ENCODE measurements around the gene ZNF500.

The ZNF500 gene

DNA sequence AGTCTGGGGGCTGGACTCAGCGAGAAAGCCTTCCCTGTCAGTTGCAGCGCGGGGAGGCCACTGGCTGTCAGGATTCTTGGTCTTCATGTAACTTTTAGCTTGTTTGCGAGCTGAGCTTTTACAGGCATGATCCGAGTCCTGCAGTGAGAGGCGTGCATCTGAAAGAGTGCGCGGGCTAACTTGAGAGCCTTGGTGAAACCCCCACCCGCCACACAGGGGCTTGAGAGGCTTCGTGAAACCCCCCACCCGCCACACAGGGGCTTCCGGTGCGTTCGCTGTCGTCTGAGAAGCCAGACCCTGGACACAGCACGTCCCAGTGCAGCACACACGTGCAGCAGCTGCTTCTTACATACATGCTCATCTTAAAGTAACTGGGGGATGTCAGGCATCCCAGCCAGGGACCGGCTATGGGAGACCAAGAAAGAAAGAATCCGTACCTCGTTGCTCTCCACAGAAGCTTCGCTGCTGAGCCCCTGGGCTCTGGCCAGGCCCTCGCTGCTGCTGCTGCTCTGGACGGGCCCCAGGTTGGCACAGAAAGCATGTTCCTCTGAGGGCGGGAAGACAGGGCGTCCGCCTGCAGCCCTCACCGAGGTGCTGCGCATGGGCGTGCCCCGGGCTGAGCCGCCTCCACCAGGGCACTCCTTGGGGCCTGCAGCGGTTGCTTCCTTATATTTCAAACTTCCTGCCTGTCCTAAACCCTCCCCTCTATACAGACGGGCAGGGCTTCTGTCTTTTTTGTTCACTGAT is 65.8 kb downstream of the ZNF500 start:
- no peak for DNase-seq

DNA sequence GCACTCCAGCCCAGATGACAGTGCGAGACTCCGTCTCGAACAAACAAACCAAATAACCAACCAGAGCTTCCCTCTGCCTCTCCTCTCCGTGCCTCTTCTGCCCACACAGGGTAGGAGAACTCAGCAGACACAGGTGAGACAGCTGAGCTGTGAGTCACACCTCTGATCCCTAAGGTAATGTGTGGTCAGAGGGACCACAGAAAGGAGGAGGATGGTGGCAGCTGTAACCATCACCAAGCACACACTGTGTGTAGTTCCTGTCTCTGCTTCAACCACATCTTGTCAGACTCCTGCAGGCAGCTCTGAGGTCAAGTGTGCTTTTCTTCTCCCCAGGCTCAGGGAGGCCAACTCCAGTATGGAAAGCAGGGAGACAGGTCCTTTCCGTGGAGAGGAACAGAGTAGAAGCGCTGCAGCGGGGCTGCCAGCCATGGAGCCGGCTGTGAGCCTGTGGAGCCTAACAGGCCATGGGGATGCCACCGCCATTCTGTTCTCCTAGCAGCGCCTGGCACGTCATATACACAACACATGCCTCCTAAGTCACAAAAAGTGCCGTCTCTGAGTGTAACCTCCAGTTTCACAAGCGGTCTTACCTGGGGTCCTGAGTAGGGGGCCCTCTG is 66.5 kb downstream of the ZNF500 start:
- no peak for DNase-seq

- DNase-seq: no peak
Measured at GRCh38 chr16:4699046-4699556, 67.9 kb downstream of the ZNF500 start.

GRCh38 chr16:4698321-4699045 is 68.5 kb downstream of the ZNF500 start:
- DNase-seq: no peak

Data from HCEC 1CT (cell line).